Measurements from ENCODE around the gene EIF2A. TPM values are rescaled to one million over a fixed set of nuclear protein-coding genes. Genes with fewer than 3 reads are reported as not detected.
"Not testable (repeated sequence)": the region's sequence is repeated elsewhere in the genome, so short reads cannot be mapped to it uniquely, and the experiment has no call there.

EIF2A gene
- total RNA-seq, 2 donors from 2014 or later = 73.1 to 75.5 TPM

DNA sequence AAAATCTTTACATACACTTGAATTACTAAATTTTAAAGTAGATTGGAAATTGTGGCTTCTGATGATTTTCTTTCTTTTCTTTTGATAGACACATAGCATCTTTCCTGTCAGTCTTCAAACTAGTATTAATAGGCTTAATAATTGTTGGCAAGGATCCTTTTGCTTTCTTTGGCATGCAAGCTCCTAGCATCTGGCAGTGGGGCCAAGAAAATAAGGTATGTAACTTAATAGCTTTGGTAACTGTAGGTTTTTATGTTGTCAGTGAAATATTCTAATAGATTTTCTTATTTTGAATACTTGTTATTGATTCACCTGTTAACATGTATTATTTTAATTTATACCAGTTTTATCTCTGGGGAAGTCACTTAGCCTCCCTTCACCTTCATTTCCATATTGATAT lies 76.4 kb downstream of the EIF2A start:
- DNase-seq (ENCODE audit: low spot score); intact Hi-C loops (cut with DNase I): not testable (repeated sequence)

GRCh38 chr3:150623945-150624344 lies 77.4 kb downstream of the EIF2A start:
- no peak for DNase-seq (ENCODE audit: low spot score)
- intact Hi-C loops (cut with DNase I) = no loop called here

DNA sequence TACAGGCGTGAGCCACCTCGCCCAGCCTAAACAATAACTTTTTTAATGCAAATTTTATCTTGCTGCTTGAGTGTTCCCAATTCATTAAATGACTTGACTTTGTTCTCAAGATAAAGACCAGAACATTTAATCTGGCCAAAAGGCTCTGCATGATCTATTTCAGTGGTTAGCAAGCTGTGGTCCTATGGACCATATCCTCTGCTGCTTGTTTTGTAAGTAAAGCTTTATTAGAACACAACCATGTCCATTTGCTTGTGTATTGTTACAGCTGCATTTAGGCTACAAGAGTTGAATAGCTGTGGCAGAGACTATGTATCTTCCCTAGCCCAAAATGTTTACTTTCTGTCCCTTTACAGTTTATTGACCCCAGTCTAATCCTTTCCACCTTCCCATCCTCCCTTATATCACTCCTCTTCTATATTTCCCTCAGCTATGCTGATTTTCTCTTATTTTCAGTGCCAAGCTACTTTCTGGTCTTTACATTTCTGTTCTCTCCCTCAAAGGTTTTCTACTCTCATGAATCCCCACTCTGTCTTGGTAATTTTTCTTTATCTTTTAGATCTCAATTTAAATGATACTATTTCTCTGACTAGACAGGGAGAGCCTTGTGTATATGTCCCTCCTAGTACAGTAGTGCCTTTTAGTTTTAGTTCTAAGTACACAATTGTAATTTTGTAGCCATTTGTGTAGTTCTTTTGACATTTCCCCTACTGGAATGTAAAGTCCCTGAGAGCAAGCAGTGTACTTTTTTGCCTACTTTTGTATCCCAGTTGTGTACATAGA lies 79.8 kb downstream of the EIF2A start:
- no peak for DNase-seq (ENCODE audit: low spot score)
- intact Hi-C loops (cut with DNase I) = no loop called here

- no peak for DNase-seq (ENCODE audit: low spot score)
- intact Hi-C loops (cut with DNase I) = no loop called here
Observed at GRCh38 chr3:150627557-150627956, 81.0 kb downstream of the EIF2A start.

- DNase-seq (ENCODE audit: low spot score) = no peak
- intact Hi-C loops (cut with DNase I) = no loop called here
Observed at GRCh38 chr3:150631515-150632221, 85.1 kb downstream of the EIF2A start.

GRCh38 chr3:150635076-150635475 lies 88.5 kb downstream of the EIF2A start:
- DNase-seq (ENCODE audit: low spot score) = no peak
- intact Hi-C loops (cut with DNase I) = no loop called here

DNA sequence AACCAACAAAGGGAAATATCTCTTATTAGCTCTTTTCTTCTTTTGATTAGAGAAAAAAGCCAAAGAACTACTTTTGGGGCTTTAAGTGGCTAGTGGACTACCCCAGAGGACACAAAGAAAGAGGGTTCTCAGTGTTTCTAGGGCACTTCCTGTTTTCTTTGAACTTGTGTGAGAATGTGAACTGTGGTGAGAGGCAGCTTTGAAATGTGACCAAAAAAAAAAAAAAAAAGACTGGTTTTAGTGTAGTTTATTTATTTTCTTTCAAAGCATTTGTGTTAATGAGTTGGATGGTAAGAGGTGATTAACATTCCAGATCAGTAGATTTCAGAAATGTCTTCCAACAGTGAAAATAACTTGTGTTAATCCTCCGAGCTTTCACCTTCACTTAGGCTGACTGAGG lies 88.9 kb downstream of the EIF2A start:
- DNase-seq (ENCODE audit: low spot score) = no peak
- intact Hi-C loops (cut with DNase I) = no loop called here

Other genes starting within 250 kb of the EIF2A start
- gene TSC22D2, start 138.5 kb upstream of the EIF2A start, total RNA-seq = 10 to 100 TPM; 41.8 to 68.1 TPM
- gene SERP1, start 291 bp upstream of the EIF2A start, total RNA-seq = 10 to 100 TPM; 72.8 to 74.9 TPM
- 100 to 1,000 TPM in 1 of 2 donors, 10 to 100 TPM in 1; 91.6 to 118 TPM for gene SELENOT, start 56.5 kb downstream of the EIF2A start, total RNA-seq
- not detected for gene ERICH6, start 157.1 kb downstream of the EIF2A start, total RNA-seq
- 10 to 100 TPM; 30.6 to 37.6 TPM for gene SIAH2, start 216.4 kb downstream of the EIF2A start, total RNA-seq